Adrenal gland (tissue), 12 donors: ENCODE data around the gene PARD3B. TPM values are rescaled to one million over a fixed set of nuclear protein-coding genes. Genes with fewer than 3 reads are reported as not detected.

Experiments
- DNase-seq, 7 donors: peaks; one replicate each; pipeline ENCODE4 v3.0.0-alpha.2; 2019 to 2020
- H3K27ac ChIP-seq, 5 donors: fragments of 200-600 bp; sonication (generic) in 4 of 5; 1 replicate in 3 of 5; 2 replicates in 2 of 5; pipeline versions ENCODE4 v1.5.1 to v1.8.0; 2016 to 2020; ENCODE audit warnings: mild to moderate bottlenecking in 1 of 5
- H3K27me3 ChIP-seq: fragments of 200-600 bp; 2 replicates; pipeline ENCODE4 v1.8.0; 2021
- H3K36me3 ChIP-seq, 2 donors: fragments of 200-600 bp; replicated peaks in 1 of 2; 1 replicate in 1 of 2; 2 replicates in 1 of 2; pipeline versions ENCODE4 v1.5.1 to v1.8.0; 2018 to 2022
- H3K4me1 ChIP-seq, 2 donors: fragments of 200-600 bp; replicated peaks in 1 of 2; 1 replicate in 1 of 2; 2 replicates in 1 of 2; pipeline versions ENCODE4 v1.5.1 to v1.8.0; 2018 to 2021
- H3K4me3 ChIP-seq, 4 donors: fragments of 200-600 bp; sonication (generic) in 3 of 4; one replicate each; pipeline ENCODE4 v1.5.1; 2016 to 2018
- H3K9me3 ChIP-seq, 3 donors: fragments of 200-600 bp; sonication (generic) in 1 of 3; replicated peaks in 1 of 3; 1 replicate in 2 of 3; 2 replicates in 1 of 3; pipeline versions ENCODE4 v1.5.1 to v1.8.0; 2016 to 2021
- CTCF ChIP-seq, 6 experiments: fragments of 450-650 bp in 4 of 6; fragments of 200-600 bp in 2 of 6; sonication (generic) in 1 of 6; IDR thresholded peaks; 1 replicate in 5 of 6; 2 replicates in 1 of 6; pipeline versions ENCODE4 v1.5.1 to v1.8.0; 2016 to 2021; ENCODE audit warnings: antibody characterized with exemption in 6 of 6, mild to moderate bottlenecking in 2 of 6, moderate library complexity in 1 of 6
- POLR2A ChIP-seq, 2 donors: fragments of 450-650 bp; IDR thresholded peaks; one replicate each; pipeline ENCODE4 v1.6.1; 2017; ENCODE audit warnings: antibody characterized with exemption in 2 of 2, mild to moderate bottlenecking in 2 of 2, moderate library complexity in 1 of 2
- WGBS, 4 donors: extraction: QIAGEN DNeasy Blood & Tissue Kit in 2 of 4; methylation state at CpG; one replicate each; pipeline versions ENCODE4 v1.1.5 to v1.1.7; 2013 to 2017; 5-methylcytosine and 5-hydroxymethylcytosine counted together
- intact Hi-C, 2 donors: fragments of 100-400 bp; cut with DNase I; formaldehyde crosslinking; loops; one replicate each; pipeline versions ENCODE4 v1.14.1 to v1.15.0; 2022 to 2023
- polyA plus RNA-seq, 3 donors: library from polyadenylated mRNA; stranded (reverse); fragments of 200-250 nt in 2 of 3; fragments of 350-450 nt in 1 of 3; fragmentation: Illumina TruSeq in 1 of 3; extraction: RNeasy Lipid Tissue Mini Kit (QIAGEN cat#74804) in 1 of 3; gene quantifications; one replicate each; pipeline ENCODE4 v1.2.3, GENCODE V29; 2013 to 2014
- total RNA-seq, 9 donors: library from RNA; depleted of rRNA in 4 of 9; stranded (reverse); fragments of >200 nt in 4 of 9; fragments of 120-200 nt in 1 of 9; fragmentation: NEBNext Ultra II Directional in 1 of 9; extraction: Animal tissue kit (Norgen Biotek cat#: 25700) in 1 of 9; gene quantifications; one replicate each; pipeline versions ENCODE4 v1.1.0 to v1.2.4, GENCODE V29; 2013 to 2023
- donor health status: healthy with polysubstance abuse.
- donor health status: Bipolar disorder and iron deficiency.
- donor health status: DM: yes; HTN: yes; CAD: no.
- donor health status: DM: no; HTN: no; CAD: no.
- donor health status: DM: no; HTN: no; CAD: no.
- donor health status: DM: yes; HTN: yes; CAD: no.

PARD3B gene
- total and polyA plus RNA-seq, 12 donors = 1.9 to 20.4 (median 9.5) TPM

DNA sequence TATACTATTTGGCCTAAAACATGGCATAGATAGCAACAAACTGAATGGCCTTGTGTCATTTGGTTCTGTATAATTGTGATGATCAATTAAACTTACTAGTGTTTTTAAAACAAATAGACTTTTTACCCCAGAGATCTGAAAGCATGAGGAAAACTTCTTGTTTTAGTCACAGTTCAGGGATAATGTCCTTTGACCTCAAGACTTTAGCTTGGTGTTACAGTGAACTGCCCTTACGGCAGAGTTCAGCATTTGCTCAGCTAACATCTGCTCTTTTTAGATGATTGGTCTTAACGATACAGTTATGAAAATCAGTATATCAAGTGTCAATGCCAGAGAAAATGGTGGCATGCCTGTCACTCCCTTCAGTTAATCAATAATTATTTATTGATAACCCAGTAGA is 429.2 kb downstream of the PARD3B start:
- H3K4me3 ChIP-seq = no peak overlapping the region
- intact Hi-C loops = no loop called here
- no peak overlapping the region for H3K27ac ChIP-seq
- no peaks in the 10 kb centered on the region for H3K36me3 ChIP-seq
- no peaks in the 10 kb centered on the region for H3K9me3 ChIP-seq
- 71 to 88% (median 78%) methylated on average over 2 of the region's 2 CpGs for WGBS, 4 donors
- H3K27me3 ChIP-seq = no peaks in the 10 kb centered on the region
- TF ChIP-seq CTCF (IDR thresholded peaks at IDR 0.05) (no peak), POLR2A (IDR thresholded peaks at IDR 0.05) (no peak)
- no peak for DNase-seq
- H3K4me1 ChIP-seq = peaks cover 0 to 14% of the 10 kb centered on the region in 2 donors

- no peak overlapping the region for H3K27ac ChIP-seq
- intact Hi-C loops = no loop called here
- 0% methylated on average over 1 of the region's 1 CpG for WGBS, 4 donors
- peaks cover 0 to 4% of the 10 kb centered on the region in 2 donors for H3K4me1 ChIP-seq
- TF ChIP-seq POLR2A (IDR thresholded peaks at IDR 0.05) = no peak
- TF ChIP-seq CTCF (IDR thresholded peaks at IDR 0.05) = no peak
- H3K9me3 ChIP-seq = no peaks in the 10 kb centered on the region
- H3K27me3 ChIP-seq = no peaks in the 10 kb centered on the region
- no peak overlapping the region for H3K4me3 ChIP-seq
- DNase-seq = no peak
- no peaks in the 10 kb centered on the region for H3K36me3 ChIP-seq
These were observed 432.6 kb downstream of the PARD3B start for GRCh38 chr2:204977914-204978313.

- Histone ChIP-seq H3K27me3 (no peaks in the 10 kb centered on the region), H3K36me3 (no peaks in the 10 kb centered on the region), H3K4me3 (no peak overlapping the region), H3K27ac (no peak overlapping the region), H3K4me1 (no peaks in the 10 kb centered on the region), H3K9me3 (no peaks in the 10 kb centered on the region)
- TF ChIP-seq POLR2A (IDR thresholded peaks at IDR 0.05) (no peak), CTCF (IDR thresholded peaks at IDR 0.05) (no peak)
- WGBS, 4 donors = 61 to 92% (median 71%) methylated on average over 2 of the region's 2 CpGs
- intact Hi-C loops = no loop called here
- DNase-seq = no peak
These were observed 437.0 kb downstream of the PARD3B start for GRCh38 chr2:204982303-204982702.

- intact Hi-C loops = no loop called here
- H3K4me1 ChIP-seq = no peaks in the 10 kb centered on the region
- no peak for DNase-seq
- H3K9me3 ChIP-seq = no peaks in the 10 kb centered on the region
- no peaks in the 10 kb centered on the region for H3K36me3 ChIP-seq
- 79 to 89% (median 83%) methylated on average over 3 of the region's 3 CpGs for WGBS, 4 donors
- no peak overlapping the region for H3K27ac ChIP-seq
- TF ChIP-seq CTCF (IDR thresholded peaks at IDR 0.05) (no peak), POLR2A (IDR thresholded peaks at IDR 0.05) (no peak)
- H3K4me3 ChIP-seq = no peak overlapping the region
- no peaks in the 10 kb centered on the region for H3K27me3 ChIP-seq
These were observed 439.2 kb downstream of the PARD3B start for GRCh38 chr2:204984518-204984917.
